Activated T-cell treated with anti-CD3 and anti-CD28 coated beads, Interleukin-2, amount 50 U/mL, for 48 hours (primary cell): ENCODE results near the gene FBXW7.
A peak's percentile ranks its signal among the peaks of the same experiment; 100 is the strongest.
"Not testable (repeated sequence)": the region's sequence is repeated elsewhere in the genome, so short reads cannot be mapped to it uniquely, and the experiment has no call there.

Experiments used
- DNase-seq, 2 experiments: peaks; one replicate each; pipeline ENCODE4 v3.0.0-alpha.2; 2020

FBXW7 gene

GRCh38 chr4:152535903-152536544, at the start of gene FBXW7:
Gene FBXW7, minus strand, starts transcription at chr4:152536092. Its CDS starts 124,289 bp downstream, at chr4:152411803.
- peak; percentile 99 for DNase-seq

- peak in 1 of 2 experiments; percentile 22 for DNase-seq
These were observed 49.1 kb upstream of the FBXW7 start for GRCh38 chr4:152585023-152585441.

- no peak for DNase-seq
These were observed 45.8 kb upstream of the FBXW7 start for GRCh38 chr4:152581536-152582160.

- no peak for DNase-seq
These were observed 44.0 kb upstream of the FBXW7 start for GRCh38 chr4:152579916-152580315.

GRCh38 chr4:152579107-152579764, 43.3 kb upstream of the FBXW7 start:
- DNase-seq = no peak

GRCh38 chr4:152578670-152579069, 42.8 kb upstream of the FBXW7 start:
- no peak for DNase-seq

- no peak for DNase-seq
These were observed 42.0 kb upstream of the FBXW7 start for GRCh38 chr4:152577708-152578396.

- no peak for DNase-seq
These were observed 39.6 kb upstream of the FBXW7 start for GRCh38 chr4:152575533-152575932.

GRCh38 chr4:152573861-152574260, 38.0 kb upstream of the FBXW7 start:
- no peak for DNase-seq

GRCh38 chr4:152572417-152573086, 36.7 kb upstream of the FBXW7 start:
- no peak for DNase-seq

GRCh38 chr4:152571770-152572169, 35.9 kb upstream of the FBXW7 start:
- DNase-seq = no peak

GRCh38 chr4:152571296-152571695, 35.4 kb upstream of the FBXW7 start:
- DNase-seq = no peak

- DNase-seq = no peak
These were observed 29.4 kb upstream of the FBXW7 start for GRCh38 chr4:152565333-152565732.

- no peak for DNase-seq
These were observed 28.4 kb upstream of the FBXW7 start for GRCh38 chr4:152564336-152564735.

- no peak for DNase-seq
These were observed 27.3 kb upstream of the FBXW7 start for GRCh38 chr4:152563209-152563608.

- no peak for DNase-seq
These were observed 23.7 kb upstream of the FBXW7 start for GRCh38 chr4:152559641-152560040.

GRCh38 chr4:152558396-152558795, 22.5 kb upstream of the FBXW7 start:
- DNase-seq = no peak

- no peak for DNase-seq
These were observed 20.9 kb upstream of the FBXW7 start for GRCh38 chr4:152556834-152557233.

- DNase-seq = no peak
These were observed 20.4 kb upstream of the FBXW7 start for GRCh38 chr4:152556283-152556682.

GRCh38 chr4:152554742-152555141, 18.9 kb upstream of the FBXW7 start:
- peak in 1 of 2 experiments; percentile 30 for DNase-seq

GRCh38 chr4:152550687-152551086, 14.8 kb upstream of the FBXW7 start:
- DNase-seq = not testable (repeated sequence)

GRCh38 chr4:152545088-152545487, 9.2 kb upstream of the FBXW7 start:
- DNase-seq = no peak

- DNase-seq = not testable (repeated sequence)
These were observed 8.6 kb upstream of the FBXW7 start for GRCh38 chr4:152544533-152544932.
